Urinary bladder (tissue), 4 donors: ENCODE data around the gene SUPT4H1. TPM values are rescaled to one million over a fixed set of nuclear protein-coding genes. Genes with fewer than 3 reads are reported as not detected.

Experiments used
- DNase-seq: peaks from one replicate; pipeline ENCODE4 v3.0.0-alpha.2; 2015; ENCODE audit errors: extremely low spot score
- H3K27ac ChIP-seq: one replicate; pipeline ENCODE4 v1.5.1; 2013; ENCODE audit warnings: low read depth, mild to moderate bottlenecking, moderate library complexity
- H3K36me3 ChIP-seq: one replicate; pipeline ENCODE4 v1.6.1; 2013; ENCODE audit warnings: mild to moderate bottlenecking, moderate library complexity; ENCODE audit not compliant: insufficient read depth
- H3K4me1 ChIP-seq: one replicate; pipeline ENCODE4 v1.6.1; 2013; ENCODE audit warnings: mild to moderate bottlenecking, moderate library complexity; ENCODE audit not compliant: insufficient read depth
- H3K4me3 ChIP-seq: one replicate; pipeline ENCODE4 v1.5.1; 2013; ENCODE audit warnings: low read depth, low read length
- WGBS: extraction: QIAGEN DNeasy Blood & Tissue Kit; methylation state at CpG from one replicate; pipeline ENCODE4 v1.1.7; 2013; 5-methylcytosine and 5-hydroxymethylcytosine counted together
- polyA plus RNA-seq: library from polyadenylated mRNA; stranded (reverse); fragments of 200-250 nt; gene quantifications from one replicate; pipeline ENCODE4 v1.2.3, GENCODE V29; 2013
- total RNA-seq: library from RNA; depleted of rRNA; stranded (reverse); fragments of >200 nt; gene quantifications from one replicate; pipeline ENCODE4 v1.2.3, GENCODE V29; 2014
- donor health status: healthy with polysubstance abuse.
- donor health status: healthy.

The SUPT4H1 gene
- total and polyA plus RNA-seq, 2 donors: 41.9 to 98.3 TPM

- Histone ChIP-seq H3K4me3 (no peak overlapping the region), H3K4me1 (no peaks in the 10 kb centered on the region)
- 45% methylated on average over 16 of the region's 16 CpGs for WGBS
Measured at GRCh38 chr17:58329035-58329809, 22.8 kb downstream of the SUPT4H1 start.

GRCh38 chr17:58328195-58329034, 23.6 kb downstream of the SUPT4H1 start, which contains the start of gene TSPOAP1:
TSS of gene TSPOAP1 (minus strand) at chr17:58328795. CDS start at chr17:58327920, 875 bp downstream.
- H3K4me3 ChIP-seq: no peak within 1 kb of the TSS
- no peak within 1 kb of the TSS for H3K27ac ChIP-seq
- no peak for DNase-seq

More at GRCh38 chr17:58329035-58329809, 22.8 kb downstream of the SUPT4H1 start:
- no peaks in the 10 kb centered on the region for H3K36me3 ChIP-seq
- no peak for DNase-seq
- H3K27ac ChIP-seq: no peak overlapping the region

GRCh38 chr17:58327363-58328194, 24.4 kb downstream of the SUPT4H1 start:
- Histone ChIP-seq H3K4me3 (no peak overlapping the region), H3K36me3 (no peaks in the 10 kb centered on the region), H3K4me1 (no peaks in the 10 kb centered on the region), H3K27ac (no peak overlapping the region)
- WGBS: 72% methylated on average over 19 of the region's 19 CpGs
- no peak for DNase-seq

More at GRCh38 chr17:58328195-58329034, 23.6 kb downstream of the SUPT4H1 start, which contains the start of gene TSPOAP1:
- H3K4me1 ChIP-seq: no peaks in the 10 kb centered on the region
- 39% methylated on average over 23 of the region's 23 CpGs for WGBS
- H3K36me3 ChIP-seq: no peaks in the 10 kb centered on the region

- no peaks in the 10 kb centered on the region for H3K36me3 ChIP-seq
- no peaks in the 10 kb centered on the region for H3K4me1 ChIP-seq
- WGBS: 87% methylated on average over 9 of the region's 9 CpGs
- no peak overlapping the region for H3K27ac ChIP-seq
- DNase-seq: no peak
- H3K4me3 ChIP-seq: no peak overlapping the region
Measured at GRCh38 chr17:58326609-58327362, 25.2 kb downstream of the SUPT4H1 start.

GRCh38 chr17:58325976-58326468, 26.0 kb downstream of the SUPT4H1 start:
- no peak for DNase-seq
- Histone ChIP-seq H3K27ac (no peak overlapping the region), H3K4me1 (no peaks in the 10 kb centered on the region), H3K4me3 (no peak overlapping the region), H3K36me3 (no peaks in the 10 kb centered on the region)
- WGBS: 80% methylated on average over 11 of the region's 11 CpGs

- Histone ChIP-seq H3K36me3 (no peaks in the 10 kb centered on the region), H3K4me3 (peak overlapping the region; percentile 70), H3K4me1 (no peaks in the 10 kb centered on the region), H3K27ac (no peak overlapping the region)
- no peak for DNase-seq
- 76% methylated on average over 11 of the region's 11 CpGs for WGBS
Measured at GRCh38 chr17:58325289-58325726, 26.7 kb downstream of the SUPT4H1 start.

- no peak overlapping the region for H3K27ac ChIP-seq
- H3K36me3 ChIP-seq: no peaks in the 10 kb centered on the region
- H3K4me3 ChIP-seq: peak overlapping the region; percentile 70
- H3K4me1 ChIP-seq: no peaks in the 10 kb centered on the region
- WGBS: 3% methylated on average over 66 of the region's 66 CpGs
- no peak for DNase-seq
Measured at GRCh38 chr17:58324409-58325288, 27.4 kb downstream of the SUPT4H1 start.

GRCh38 chr17:58324056-58324408, 28.0 kb downstream of the SUPT4H1 start:
- H3K4me1 ChIP-seq: no peaks in the 10 kb centered on the region
- WGBS: 11% methylated on average over 13 of the region's 13 CpGs
- no peak for DNase-seq
- H3K36me3 ChIP-seq: no peaks in the 10 kb centered on the region
- no peak overlapping the region for H3K27ac ChIP-seq
- H3K4me3 ChIP-seq: peak overlapping the region; percentile 70

- Histone ChIP-seq H3K27ac (no peak overlapping the region), H3K36me3 (no peaks in the 10 kb centered on the region), H3K4me3 (peak overlapping the region; percentile 70), H3K4me1 (no peaks in the 10 kb centered on the region)
- 65% methylated on average over 8 of the region's 8 CpGs for WGBS
- DNase-seq: no peak
Measured at GRCh38 chr17:58323366-58324055, 28.5 kb downstream of the SUPT4H1 start.

GRCh38 chr17:58322581-58323185, 29.3 kb downstream of the SUPT4H1 start:
- Histone ChIP-seq H3K27ac (no peak overlapping the region), H3K4me3 (no peak overlapping the region), H3K36me3 (no peaks in the 10 kb centered on the region), H3K4me1 (no peaks in the 10 kb centered on the region)
- DNase-seq: no peak
- 94% methylated on average over 9 of the region's 9 CpGs for WGBS
